GM23248 (cell line): ENCODE data around the gene DACH1. TPM values are rescaled to one million over a fixed set of nuclear protein-coding genes. Genes with fewer than 3 reads are reported as not detected.

Experiments used
- DNase-seq: peaks from one replicate; pipeline ENCODE4 v3.0.0-alpha.2; 2015
- H2AFZ ChIP-seq: fragments of 200-600 bp; sonication (generic); 2 replicates; pipeline ENCODE4 v1.6.1; 2016; ENCODE audit warnings: antibody characterized with exemption
- H3F3A ChIP-seq: fragments of 200-600 bp; sonication (generic); 2 replicates; pipeline ENCODE4 v1.6.1; 2016; ENCODE audit warnings: mild to moderate bottlenecking, antibody characterized with exemption, mixed run types; ENCODE audit not compliant: insufficient read depth
- H3K27ac ChIP-seq: fragments of 200-600 bp; sonication (generic); 2 replicates; pipeline ENCODE4 v1.5.1; 2016; ENCODE audit warnings: mild to moderate bottlenecking
- H3K27me3 ChIP-seq: fragments of 200-600 bp; sonication (generic); replicated peaks from 2 replicates; pipeline ENCODE4 v1.6.1; 2016; ENCODE audit warnings: mild to moderate bottlenecking; ENCODE audit not compliant: insufficient read depth
- H3K36me3 ChIP-seq: fragments of 200-600 bp; sonication (generic); 2 replicates; pipeline ENCODE4 v1.6.1; 2016; ENCODE audit warnings: low read depth, mild to moderate bottlenecking
- H3K4me1 ChIP-seq: fragments of 200-600 bp; sonication (generic); 2 replicates; pipeline ENCODE4 v1.6.1; 2016; ENCODE audit warnings: mild to moderate bottlenecking; ENCODE audit not compliant: insufficient read depth
- H3K4me2 ChIP-seq: fragments of 200-600 bp; sonication (generic); one replicate; pipeline ENCODE4 v1.6.1; 2016; ENCODE audit warnings: mild to moderate bottlenecking; ENCODE audit not compliant: unreplicated experiment
- H3K4me3 ChIP-seq: fragments of 200-600 bp; sonication (generic); 2 replicates; pipeline ENCODE4 v1.5.1; 2016; ENCODE audit warnings: mild to moderate bottlenecking
- H3K79me2 ChIP-seq: fragments of 200-600 bp; sonication (generic); 2 replicates; pipeline ENCODE4 v1.6.1; 2016; ENCODE audit warnings: mild to moderate bottlenecking; ENCODE audit not compliant: insufficient read depth
- H3K9ac ChIP-seq: fragments of 200-600 bp; sonication (generic); 2 replicates; pipeline ENCODE4 v1.6.1; 2016; ENCODE audit warnings: mild to moderate bottlenecking
- H3K9me2 ChIP-seq: fragments of 200-600 bp; sonication (generic); 2 replicates; pipeline ENCODE4 v1.6.1; 2016; ENCODE audit warnings: mixed run types, mild to moderate bottlenecking, moderate library complexity; ENCODE audit not compliant: insufficient read depth
- H3K9me3 ChIP-seq: fragments of 200-600 bp; sonication (generic); one replicate; pipeline ENCODE4 v1.6.1; 2017; ENCODE audit warnings: low read depth
- H4K20me1 ChIP-seq: fragments of 200-600 bp; sonication (generic); 2 replicates; pipeline ENCODE4 v1.6.0; 2016; ENCODE audit not compliant: insufficient read depth
- EZH2 ChIP-seq: fragments of 200-600 bp; sonication (generic); IDR thresholded peaks from 2 replicates; pipeline ENCODE4 v1.6.1; 2018; ENCODE audit warnings: antibody characterized with exemption, mild to moderate bottlenecking; ENCODE audit not compliant: insufficient read depth, poor library complexity, severe bottlenecking
- EZH2phosphoT487 ChIP-seq: fragments of 200-600 bp; sonication (generic); IDR thresholded peaks from 2 replicates; pipeline ENCODE4 v1.6.1; 2018; ENCODE audit warnings: antibody characterized with exemption, moderate library complexity, mild to moderate bottlenecking, low read depth; ENCODE audit not compliant: insufficient read depth
- whole genome bisulfite sequencing, 2 experiments: methylation state at CpG; one replicate each; pipeline ENCODE4 v1.1.6; 2015 to 2017; ENCODE audit warnings: low lambda C conversion rate in 2 of 2, low coverage in 1 of 2; ENCODE audit errors: missing lambda C conversion rate in 2 of 2; 5-methylcytosine and 5-hydroxymethylcytosine counted together
- in situ Hi-C: fragments of 300-500 bp; cut with MboI; formaldehyde crosslinking; loops from 2 replicates; pipeline ENCODE4 v1.15.0; 2020
- polyA plus RNA-seq: library from polyadenylated mRNA; unstranded; fragments of >200 nt; fragmentation: Nextera tagmentation; extraction: Ambion mirVana; gene quantifications from 2 replicates; pipeline ENCODE4 v1.2.1, GENCODE V29; 2016
- total RNA-seq: library from RNA; depleted of rRNA; stranded (reverse); fragments of >200 nt; shearing (Covaris generic); gene quantifications from 2 replicates; pipeline ENCODE4 v1.2.3, GENCODE V29; 2014

Gene DACH1
- total and polyA plus RNA-seq, 2 experiments from 2014 or later, result not detected

GRCh38 chr13:71730267-71730666 lies 136.7 kb downstream of the DACH1 start:
- Histone ChIP-seq H3K4me2 (no peak overlapping the region), H3K9me3 (peaks cover under 1% of the 10 kb centered on the region), H3K27ac (no peak overlapping the region), H4K20me1 (no peaks in the 10 kb centered on the region), H3F3A (no peaks in the 10 kb centered on the region), H3K36me3 (no peaks in the 10 kb centered on the region), H3K4me1 (no peaks in the 10 kb centered on the region), H3K9me2 (no peaks in the 10 kb centered on the region), H3K79me2 (no peaks in the 10 kb centered on the region), H2AFZ (no peak overlapping the region), H3K27me3 (no peaks in the 10 kb centered on the region), H3K4me3 (no peak overlapping the region), H3K9ac (no peak overlapping the region)
- TF ChIP-seq EZH2phosphoT487, result no peak
- no peak for TF ChIP-seq EZH2
- WGBS, 2 experiments, result 46 to 58% methylated on average over 1 of the region's 1 CpG
- in situ Hi-C loops, result no loop called here
- no peak for DNase-seq

- peaks cover 6% of the 10 kb centered on the region for H3K9me3 ChIP-seq
- WGBS, 2 experiments, result 7 to 12% methylated on average over 2 of the region's 2 CpGs
- H3K9ac ChIP-seq, result no peak overlapping the region
- no peaks in the 10 kb centered on the region for H3K27me3 ChIP-seq
- H3K9me2 ChIP-seq, result no peaks in the 10 kb centered on the region
- no peak overlapping the region for H3K4me2 ChIP-seq
- H3K36me3 ChIP-seq, result no peaks in the 10 kb centered on the region
- no peaks in the 10 kb centered on the region for H3K4me1 ChIP-seq
- H3K27ac ChIP-seq, result no peak overlapping the region
- no peak overlapping the region for H3K4me3 ChIP-seq
- no peaks in the 10 kb centered on the region for H3F3A ChIP-seq
- H2AFZ ChIP-seq, result no peak overlapping the region
- DNase-seq, result no peak
- in situ Hi-C loops, result no loop called here
- H3K79me2 ChIP-seq, result no peaks in the 10 kb centered on the region
- H4K20me1 ChIP-seq, result no peaks in the 10 kb centered on the region
- no peak for TF ChIP-seq EZH2phosphoT487
- TF ChIP-seq EZH2, result no peak
Measured at GRCh38 chr13:71729441-71729840, 137.6 kb downstream of the DACH1 start.

- 17 to 26% methylated on average over 1 of the region's 1 CpG for WGBS, 2 experiments
- Histone ChIP-seq H3F3A (no peaks in the 10 kb centered on the region), H3K79me2 (no peaks in the 10 kb centered on the region), H3K9me3 (peaks cover 6% of the 10 kb centered on the region), H3K27me3 (no peaks in the 10 kb centered on the region), H2AFZ (no peak overlapping the region), H3K27ac (no peak overlapping the region), H3K4me2 (no peak overlapping the region), H3K9me2 (no peaks in the 10 kb centered on the region), H3K4me1 (no peaks in the 10 kb centered on the region), H3K9ac (no peak overlapping the region), H3K36me3 (no peaks in the 10 kb centered on the region), H4K20me1 (no peaks in the 10 kb centered on the region), H3K4me3 (no peak overlapping the region)
- TF ChIP-seq EZH2phosphoT487 (no peak), EZH2 (no peak)
- no peak for DNase-seq
- in situ Hi-C loops, result no loop called here
Measured at GRCh38 chr13:71727662-71728061, 139.3 kb downstream of the DACH1 start.

- H3K4me1 ChIP-seq, result no peaks in the 10 kb centered on the region
- H3K27me3 ChIP-seq, result no peaks in the 10 kb centered on the region
- TF ChIP-seq EZH2, result no peak
- TF ChIP-seq EZH2phosphoT487, result no peak
- no peak overlapping the region for H3K9ac ChIP-seq
- H3K36me3 ChIP-seq, result no peaks in the 10 kb centered on the region
- H3K79me2 ChIP-seq, result no peaks in the 10 kb centered on the region
- no peak for DNase-seq
- in situ Hi-C loops, result no loop called here
- no peak overlapping the region for H2AFZ ChIP-seq
- no peaks in the 10 kb centered on the region for H3K9me2 ChIP-seq
- no peaks in the 10 kb centered on the region for H4K20me1 ChIP-seq
- H3K4me3 ChIP-seq, result no peak overlapping the region
- H3K27ac ChIP-seq, result no peak overlapping the region
- H3K4me2 ChIP-seq, result no peak overlapping the region
- 33 to 42% methylated on average over 2 of the region's 2 CpGs for WGBS, 2 experiments
- H3K9me3 ChIP-seq, result peaks cover 10% of the 10 kb centered on the region
- H3F3A ChIP-seq, result no peaks in the 10 kb centered on the region
Measured at GRCh38 chr13:71727042-71727441, 140.0 kb downstream of the DACH1 start.

- Histone ChIP-seq H2AFZ (no peak overlapping the region), H3K4me3 (no peak overlapping the region), H3K27ac (no peak overlapping the region), H3K36me3 (no peaks in the 10 kb centered on the region), H3K9me2 (no peaks in the 10 kb centered on the region), H3F3A (no peaks in the 10 kb centered on the region), H3K4me2 (no peak overlapping the region), H3K79me2 (no peaks in the 10 kb centered on the region), H3K9me3 (peaks cover 11% of the 10 kb centered on the region), H4K20me1 (no peaks in the 10 kb centered on the region), H3K27me3 (no peaks in the 10 kb centered on the region), H3K4me1 (no peaks in the 10 kb centered on the region), H3K9ac (no peak overlapping the region)
- no peak for DNase-seq
- TF ChIP-seq EZH2 (no peak), EZH2phosphoT487 (no peak)
- WGBS, 2 experiments, result 31 to 35% methylated on average over 3 of the region's 3 CpGs
- in situ Hi-C loops, result no loop called here
Measured at GRCh38 chr13:71722206-71722605, 144.8 kb downstream of the DACH1 start.
